HepG2 (cell line): Measurements from ENCODE around the gene VSIR. TPM values are rescaled to one million over a fixed set of nuclear protein-coding genes. Genes with fewer than 3 reads are reported as not detected.

ENCODE experiments used
- microRNA-seq: library from miRNA; unstranded; fragments of <30 nt; microRNA quantifications from one replicate; pipeline ENCODE4, GENCODE V29; 2020
- polyA plus RNA-seq, 8 experiments: library from polyadenylated mRNA; depleted of rRNA in 3 of 8; stranded (reverse) in 7 of 8; unstranded in 1 of 8; fragments of >200 nt; fragmentation: Illumina TruSeq in 4 of 8; extraction: Trizol in 4 of 8; gene quantifications; 2 replicates each; pipeline versions ENCODE4 v1.2.1 to v1.2.3, GENCODE V29; 2011 to 2016; ENCODE audit warnings: low read depth in 4 of 8, missing spikeins in 1 of 8, mixed read lengths in 1 of 8; ENCODE audit not compliant: insufficient read depth in 1 of 8
- small RNA-seq, 3 experiments: library from RNA; depleted of rRNA; stranded (forward); fragments of <200 nt; gene quantifications; one replicate each; pipeline ENCODE3, GENCODE V24; 2012; ENCODE audit warnings: low read depth in 2 of 3, low replicate concordance in 1 of 3; ENCODE audit not compliant: insufficient read length in 3 of 3, insufficient read depth in 2 of 3
- total RNA-seq, 5 experiments: library from RNA; depleted of rRNA; stranded (reverse); fragments of >200 nt; fragmentation: Illumina TruSeq; extraction: Trizol; gene quantifications; 2 replicates each; pipeline ENCODE4 v1.2.3, GENCODE V29; 2016; ENCODE audit warnings: low read depth in 1 of 5

The VSIR gene
- total and polyA plus RNA-seq, 2 of the 13 experiments (the other 11 are each of a cell fraction or from before 2014, with no cell fraction given), result 0.44 to 3.2 TPM

Small RNA genes within 50 kb of the gene (microRNA-seq; reads per million reads assigned to microRNA genes)
- not detected for gene MIR7152

Small RNA genes within 50 kb of the gene (small RNA-seq; reads per million reads assigned to genes)
- gene MIR7152, result 0 reads per million in 3 experiments

Other genes with a start within 250 kb of the VSIR start
- not detected in 2 replicates for gene C10orf105, start 53.7 kb downstream of the VSIR start, total RNA-seq (2016; rRNA removed; fragmentation: Illumina TruSeq; extraction: Trizol)
- gene C10orf105, start 53.7 kb downstream of the VSIR start, polyA plus RNA-seq (2011; rRNA removed), result not detected in 2 replicates
- 148 and 323 TPM in 2 replicates for gene PSAP, start 77.7 kb upstream of the VSIR start, total RNA-seq (2016; rRNA removed; fragmentation: Illumina TruSeq; extraction: Trizol)
- gene PSAP, start 77.7 kb upstream of the VSIR start, polyA plus RNA-seq (2011; rRNA removed), result 643 and 779 TPM in 2 replicates
- 13.4 and 18.7 TPM in 2 replicates for gene CHST3, start 190.9 kb upstream of the VSIR start, total RNA-seq (2016; rRNA removed; fragmentation: Illumina TruSeq; extraction: Trizol)
- gene CHST3, start 190.9 kb upstream of the VSIR start, polyA plus RNA-seq (2011; rRNA removed), result 7.2 and 8.1 TPM in 2 replicates